ENCODE data around the gene CXXC5.

The CXXC5 gene

DNA sequence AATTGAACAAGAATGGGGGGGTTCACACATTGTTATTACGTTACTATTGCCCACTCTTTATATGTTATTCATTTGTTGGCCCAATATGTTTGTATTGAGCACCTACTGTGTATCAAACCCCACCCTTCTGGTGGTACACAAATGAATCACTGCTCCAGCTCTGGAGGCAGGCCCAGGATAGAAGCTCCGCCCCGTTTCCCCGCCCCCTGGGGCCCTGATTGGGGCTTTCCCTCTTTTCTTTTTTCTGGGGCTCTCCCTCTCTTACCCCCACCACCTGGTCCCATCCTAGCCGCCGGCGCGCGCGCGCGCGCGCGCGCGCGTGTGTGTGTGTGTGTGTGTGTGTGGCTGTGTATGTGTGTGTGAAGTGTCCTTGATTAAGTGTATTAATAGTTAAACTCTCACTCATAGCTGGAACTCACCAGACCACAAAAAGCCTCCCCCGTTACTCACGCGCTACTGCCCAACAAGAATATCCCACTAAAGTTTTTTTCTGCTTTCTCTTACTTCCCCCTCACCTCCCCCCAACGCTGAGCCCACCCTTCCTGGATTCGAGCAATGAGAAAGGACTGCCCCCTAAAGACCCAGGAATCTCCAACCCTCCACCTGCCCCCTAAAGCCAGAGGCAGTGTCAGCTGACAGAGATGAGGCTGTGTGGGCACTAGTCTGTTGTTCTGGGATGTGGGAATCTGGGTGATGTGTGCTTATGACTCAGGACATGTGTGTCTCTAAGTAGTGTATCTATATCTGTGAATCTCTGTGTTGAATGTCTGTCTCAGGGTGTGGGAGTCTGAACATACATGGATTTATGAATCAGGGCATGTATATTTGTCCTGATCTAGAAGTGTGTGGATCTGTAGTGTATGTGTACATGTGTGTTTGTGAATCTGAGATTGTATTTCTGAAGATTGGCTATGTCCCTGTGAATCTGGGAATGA, 4.0 kb downstream of the CXXC5 start:
- DNase-seq (ENCODE audit: low spot score) = peak; percentile 85

DNA sequence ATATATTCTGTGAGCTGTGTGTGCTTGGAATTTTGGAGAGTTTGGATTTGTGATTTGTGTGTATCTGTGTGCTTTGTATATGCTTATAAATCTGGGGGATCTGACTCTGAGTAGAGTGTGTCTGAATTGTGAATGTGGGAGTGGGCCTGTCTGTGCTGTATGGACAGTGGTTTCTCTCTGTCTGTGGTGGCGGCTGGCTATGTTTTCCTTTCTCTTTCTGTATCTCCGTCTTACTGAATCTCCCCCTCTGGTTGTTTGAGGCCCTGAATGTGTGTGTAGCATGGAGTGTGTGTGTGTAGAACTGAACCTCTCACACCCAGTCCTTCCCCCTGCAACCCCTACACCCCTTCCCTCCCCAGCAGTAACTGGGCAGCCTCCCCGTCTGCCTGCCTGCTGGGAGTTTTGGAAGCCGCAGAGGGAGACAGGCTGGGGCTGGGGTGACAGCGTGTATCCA, 4.7 kb downstream of the CXXC5 start:
- no peak for DNase-seq (ENCODE audit: low spot score)

DNA sequence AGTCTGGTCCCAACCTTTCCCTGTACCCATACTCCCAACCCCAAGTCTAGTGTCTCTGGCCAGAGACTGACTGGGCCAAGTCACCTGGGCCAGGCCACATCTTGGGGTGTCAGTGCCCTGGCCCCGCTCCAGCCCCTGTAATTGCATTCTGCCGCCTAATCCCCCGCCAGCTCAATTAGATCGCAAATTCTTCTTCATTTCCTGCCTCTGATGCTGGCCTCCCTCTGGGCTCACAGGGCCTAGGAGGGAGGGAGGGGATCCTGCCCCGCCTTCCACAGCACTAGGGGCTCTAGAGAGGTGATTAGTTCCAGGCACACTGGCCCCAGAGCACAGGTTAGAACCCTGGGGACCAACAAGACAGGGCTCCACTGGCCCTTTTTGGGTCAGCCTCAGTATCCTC, 5.5 kb downstream of the CXXC5 start:
- DNase-seq (ENCODE audit: low spot score) = no peak

DNA sequence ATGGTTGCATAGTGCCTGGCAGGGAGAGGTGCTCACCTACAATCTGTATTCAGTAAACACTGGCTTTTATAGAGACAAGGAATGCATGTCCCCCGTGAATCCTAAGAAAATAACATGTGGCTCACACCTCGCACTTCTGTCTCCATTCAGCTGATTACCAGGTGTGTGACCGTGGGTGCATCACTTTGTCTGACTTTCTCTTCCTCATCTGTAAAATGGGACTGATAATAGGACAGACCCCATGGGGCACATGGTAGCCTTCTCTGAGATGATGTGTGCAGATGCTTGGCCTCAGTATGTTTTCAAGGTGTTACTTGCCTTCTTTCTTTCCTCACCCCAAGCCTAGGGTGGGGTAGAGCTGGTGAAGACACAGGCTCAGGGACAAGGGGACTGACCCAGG, 6.3 kb downstream of the CXXC5 start:
- DNase-seq (ENCODE audit: low spot score) = no peak

DNA sequence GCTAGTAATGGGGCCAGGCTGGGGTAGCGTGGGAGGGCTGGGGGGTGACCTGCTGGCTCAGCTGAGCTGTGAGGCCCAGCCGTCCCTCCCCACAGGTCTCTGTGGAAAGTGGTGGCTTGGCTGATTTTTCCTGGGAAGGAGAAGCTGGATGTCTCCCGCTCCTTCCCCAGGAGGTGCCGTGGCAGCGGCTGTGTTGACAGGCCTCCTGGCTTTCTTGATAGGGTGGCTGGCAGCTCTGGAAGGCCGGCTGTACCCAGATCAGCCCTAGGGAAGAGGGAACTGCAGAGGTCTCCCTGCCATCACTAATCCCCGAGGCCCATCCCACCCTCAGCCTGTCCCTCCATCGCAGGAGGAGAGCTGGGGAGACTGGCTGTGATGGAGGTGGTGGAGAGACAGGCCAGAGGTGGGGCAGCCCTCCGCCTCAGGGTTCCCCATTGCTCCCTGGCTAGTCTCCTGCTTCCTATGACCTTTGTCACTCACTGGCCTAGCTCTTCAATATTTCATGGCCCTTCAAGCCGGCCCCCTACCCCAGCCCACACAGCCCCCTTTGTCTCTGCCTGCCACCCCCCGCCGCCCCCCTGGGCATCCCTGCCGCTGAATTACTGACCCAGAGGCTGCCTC, 6.8 kb downstream of the CXXC5 start:
- no peak for DNase-seq (ENCODE audit: low spot score)

DNA sequence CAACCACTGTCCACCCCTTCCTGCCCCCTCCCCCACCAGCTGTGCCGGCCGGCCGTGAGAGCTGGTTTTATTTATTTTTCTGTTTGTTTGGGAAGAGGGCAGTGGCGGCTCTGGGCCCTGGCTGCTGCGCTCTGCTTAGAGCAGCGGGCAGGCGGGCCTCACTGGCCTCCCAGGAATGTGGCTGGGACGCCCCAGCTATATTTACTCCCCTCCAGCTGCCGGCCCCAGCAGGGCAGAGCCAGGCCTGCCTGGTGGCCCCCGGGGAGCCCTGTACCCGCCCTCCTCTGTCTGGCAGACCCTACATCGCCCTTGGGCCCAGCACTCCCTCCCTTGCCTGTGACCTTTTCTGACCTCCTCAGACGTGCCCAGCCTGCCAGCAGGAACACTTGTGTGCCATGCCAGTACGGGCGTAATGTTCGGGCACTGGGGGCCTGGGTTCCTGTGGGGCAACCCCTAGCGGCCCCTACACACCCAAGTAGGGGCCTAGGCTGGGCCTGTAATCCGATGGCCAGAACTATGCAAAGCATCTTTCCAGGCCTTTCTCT, 7.7 kb downstream of the CXXC5 start:
- DNase-seq (ENCODE audit: low spot score) = peak; percentile 71

DNA sequence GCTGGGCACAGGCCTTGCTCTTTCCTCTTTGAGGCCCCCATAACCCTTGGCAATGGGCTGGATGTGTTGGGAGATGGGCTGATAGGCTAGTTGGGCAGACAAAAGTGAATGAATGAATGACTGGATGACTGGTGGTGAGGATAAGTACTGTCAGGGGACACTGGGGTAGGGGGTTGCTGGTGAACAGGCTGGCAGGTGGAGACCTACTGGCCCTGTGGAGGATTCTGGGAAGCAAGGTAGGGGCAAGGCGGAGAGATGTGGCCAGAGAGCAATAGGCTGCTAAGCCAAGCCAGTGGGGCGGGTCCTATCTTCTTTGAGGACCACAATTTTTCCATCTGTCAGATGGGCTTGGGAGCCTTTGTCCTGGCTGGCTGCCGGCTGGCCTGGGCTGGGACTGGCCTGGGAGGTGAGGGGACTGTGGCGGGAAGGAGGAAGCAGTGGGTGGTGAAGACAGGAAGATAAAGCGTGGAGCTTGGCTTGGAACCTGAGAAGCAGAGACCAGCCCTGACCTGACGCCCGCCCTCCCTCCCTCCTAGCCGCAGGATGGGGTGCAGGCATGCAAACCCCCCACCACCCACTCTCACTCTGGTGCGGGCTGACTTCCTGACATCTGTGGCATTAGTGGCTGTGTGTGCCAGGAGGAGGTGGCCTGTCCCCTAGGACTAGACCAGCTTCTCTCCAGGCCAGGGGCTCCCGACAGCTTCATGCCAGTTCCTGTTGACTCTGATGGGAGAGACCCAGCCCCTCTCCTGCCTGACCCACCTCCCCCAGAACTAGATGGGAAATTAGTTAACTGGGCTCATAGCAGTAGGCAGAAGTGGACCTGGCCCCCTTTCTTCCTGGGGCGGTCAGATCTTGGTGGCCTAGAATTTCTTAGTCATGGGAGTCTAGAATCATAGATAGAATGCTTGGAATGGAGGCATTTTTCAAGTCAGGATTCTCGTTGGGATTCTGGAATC, 9.5 kb downstream of the CXXC5 start:
- no peak for DNase-seq (ENCODE audit: low spot score)

DNA sequence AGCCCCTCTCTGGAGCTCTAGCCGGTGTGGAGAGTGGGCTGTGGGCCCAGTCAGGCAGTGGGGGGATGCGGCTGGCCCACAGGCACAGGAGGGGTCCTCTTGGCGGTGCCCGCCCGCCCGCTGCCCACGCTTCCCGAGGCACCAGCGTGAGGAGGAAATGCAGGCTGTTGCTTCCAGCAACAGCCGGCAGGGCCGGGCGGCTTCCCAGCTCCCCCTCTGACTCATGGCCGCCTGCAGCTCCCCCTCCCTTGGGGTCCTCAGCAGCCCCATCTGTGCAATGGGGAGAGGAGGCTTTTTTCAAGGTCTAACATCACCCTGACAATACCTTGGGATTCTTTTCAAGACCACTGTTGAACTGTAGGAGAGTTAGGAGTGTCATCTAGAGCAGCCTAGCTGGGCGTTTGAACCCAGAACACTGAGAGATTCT, 10.4 kb downstream of the CXXC5 start:
- DNase-seq (ENCODE audit: low spot score) = no peak

DNA sequence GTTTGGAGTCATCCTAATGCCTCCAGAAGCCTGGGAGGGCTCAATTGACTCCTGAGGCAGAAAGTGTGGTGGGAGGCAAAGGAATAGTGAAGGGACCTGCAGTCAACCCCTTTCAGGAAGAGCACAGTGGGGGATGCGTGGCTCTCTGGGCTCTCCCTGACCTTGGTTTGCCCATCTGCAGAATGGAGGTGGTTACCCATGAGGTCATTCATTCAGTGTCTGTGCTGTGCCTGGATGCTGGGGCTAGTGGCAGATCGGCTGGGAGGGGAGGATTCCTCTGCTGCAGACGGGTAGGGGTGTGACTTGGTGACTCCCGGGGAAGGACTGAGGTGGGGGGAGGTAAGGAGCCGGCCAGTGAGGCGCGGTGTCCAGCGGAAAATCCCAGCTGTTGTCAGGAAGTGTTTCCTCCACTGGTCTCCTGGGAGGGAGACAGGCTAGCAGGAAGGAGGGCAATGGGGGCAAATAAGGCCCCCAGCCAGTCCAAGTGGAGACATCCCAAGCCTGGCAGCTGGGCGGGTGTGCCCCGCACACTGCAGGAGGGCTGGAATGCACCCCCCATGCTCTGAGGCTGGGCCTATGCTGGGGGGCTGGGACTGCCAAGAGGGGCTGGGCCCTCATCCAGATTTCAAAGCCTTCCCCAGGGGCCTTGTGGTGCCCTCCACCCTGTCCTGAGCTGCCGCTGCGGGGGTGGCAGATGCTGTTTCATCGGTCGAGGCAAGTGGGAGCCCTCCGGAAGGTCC, 10.9 kb downstream of the CXXC5 start:
- peak; percentile 73 for DNase-seq (ENCODE audit: low spot score)

DNA sequence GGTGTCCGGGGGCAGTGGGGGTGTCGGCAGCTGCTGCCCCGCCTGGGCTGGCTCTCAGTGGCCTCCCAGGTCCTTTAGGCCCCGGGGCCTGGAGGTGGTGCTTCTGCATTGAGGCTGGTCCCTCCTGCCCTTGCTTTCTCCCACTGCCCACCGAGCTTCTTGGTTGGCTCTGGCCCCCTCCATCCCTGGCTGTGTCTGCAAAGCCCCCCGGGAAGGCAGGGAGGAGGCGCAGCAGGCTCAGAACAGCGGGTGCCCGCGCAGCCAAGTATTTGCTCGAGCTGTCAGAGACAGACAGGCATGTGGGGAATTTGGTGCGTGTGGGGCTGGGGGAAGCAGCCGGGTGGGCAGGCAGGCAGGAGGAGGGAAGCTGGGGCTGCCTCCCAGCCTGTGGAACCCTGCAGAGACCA, 11.5 kb downstream of the CXXC5 start:
- DNase-seq (ENCODE audit: low spot score) = no peak

DNA sequence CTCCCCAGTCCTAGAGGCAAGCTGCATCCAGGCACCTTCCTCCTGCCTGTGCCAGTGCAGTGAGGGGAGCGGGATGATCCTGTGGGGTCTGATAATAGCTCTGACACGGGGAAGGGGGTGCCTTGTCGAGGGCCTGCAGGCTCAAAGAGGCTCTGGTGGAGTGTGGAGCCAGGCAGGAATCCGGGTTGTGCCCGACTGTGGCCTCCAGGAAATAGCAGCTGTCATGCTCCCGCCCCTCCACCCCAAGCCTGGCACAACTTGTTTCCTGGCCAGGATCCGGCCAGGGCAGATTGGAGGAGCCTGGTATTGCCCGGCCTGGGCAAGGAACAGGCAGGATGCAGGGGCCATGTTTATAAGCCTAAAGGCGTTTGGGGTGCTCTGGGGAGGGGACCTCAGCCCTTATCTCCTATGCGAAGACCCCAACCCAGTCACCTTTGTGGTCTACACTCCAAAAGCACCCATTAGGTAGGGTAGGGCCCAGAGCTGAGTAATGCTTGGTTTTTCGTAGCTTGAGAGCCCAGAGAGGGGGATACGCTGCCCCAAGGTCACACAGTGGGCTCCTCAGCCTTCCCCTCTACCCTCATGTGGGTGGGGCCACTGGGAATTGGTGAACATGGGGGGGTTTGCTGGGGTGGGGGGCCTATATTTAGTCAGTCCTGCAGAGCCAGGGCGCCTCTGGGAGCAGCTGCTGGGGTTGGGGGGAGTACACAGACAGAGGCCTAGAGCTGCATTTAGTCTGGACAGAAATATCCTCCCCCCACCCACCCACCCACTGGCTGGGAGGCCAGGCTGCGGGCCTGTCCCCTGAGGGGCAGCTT, 12.2 kb downstream of the CXXC5 start:
- no peak for DNase-seq (ENCODE audit: low spot score)

DNA sequence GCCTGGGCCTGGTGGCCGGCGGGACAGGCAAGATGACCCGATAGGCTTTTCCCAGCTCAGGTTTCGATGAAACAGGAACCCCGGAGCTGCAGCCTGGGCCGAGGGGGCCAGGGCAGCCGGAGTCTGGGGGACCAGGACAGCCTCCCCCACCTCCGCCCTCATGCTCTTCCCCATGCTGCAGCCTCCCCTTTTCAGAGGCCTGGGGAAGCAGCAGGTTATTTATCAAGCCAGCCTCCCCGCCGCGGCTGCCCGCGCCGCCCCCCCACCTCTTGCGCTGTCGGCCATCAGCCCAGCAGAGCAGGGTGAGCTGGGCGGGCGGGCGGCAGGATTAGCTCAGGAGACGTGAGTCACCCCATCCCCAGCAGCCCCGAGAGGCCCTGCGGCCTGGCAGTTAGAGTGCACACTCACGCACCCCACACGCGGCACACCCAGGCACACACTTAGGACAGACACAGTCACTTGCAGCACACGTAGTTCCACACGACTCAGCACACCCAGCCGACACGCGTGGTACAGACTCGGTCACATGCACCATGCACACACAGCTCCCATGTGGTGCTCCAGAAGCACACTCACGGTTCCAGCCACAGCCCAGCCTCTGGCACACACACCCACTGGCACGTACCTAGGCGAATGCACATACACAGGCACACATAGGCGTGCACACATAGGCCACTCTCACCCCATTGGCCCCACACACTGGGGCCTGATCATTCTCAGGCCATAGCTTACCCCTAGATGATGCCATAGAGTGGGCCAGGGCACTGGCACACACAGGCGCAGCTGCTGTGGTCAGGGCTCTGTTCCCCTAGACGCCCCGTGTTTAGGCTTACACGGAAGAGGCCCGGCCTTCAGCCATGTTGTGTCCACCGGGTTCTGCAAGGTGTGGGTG, 13.0 kb downstream of the CXXC5 start:
- peak; percentile 95 for DNase-seq (ENCODE audit: low spot score)

DNA sequence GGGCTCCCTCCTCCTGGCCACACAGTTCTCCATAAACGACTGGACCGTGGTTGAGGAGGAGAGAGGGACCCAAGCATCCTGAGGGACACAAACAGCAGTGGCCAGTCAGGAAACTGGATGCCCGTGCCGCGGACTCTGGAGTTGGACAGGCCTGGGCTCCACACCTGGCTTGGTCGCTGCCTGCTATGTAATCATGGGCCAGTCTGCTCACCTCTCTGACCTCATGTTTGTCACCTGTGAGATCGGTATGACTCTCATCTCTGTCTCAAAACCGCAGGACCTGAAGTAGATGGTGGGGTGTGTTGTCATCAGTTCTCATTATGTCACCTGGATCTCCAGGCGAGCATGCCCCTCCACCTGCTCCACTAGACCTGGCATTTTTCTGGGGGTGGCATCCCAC, 14.5 kb downstream of the CXXC5 start:
- DNase-seq (ENCODE audit: low spot score) = no peak

DNA sequence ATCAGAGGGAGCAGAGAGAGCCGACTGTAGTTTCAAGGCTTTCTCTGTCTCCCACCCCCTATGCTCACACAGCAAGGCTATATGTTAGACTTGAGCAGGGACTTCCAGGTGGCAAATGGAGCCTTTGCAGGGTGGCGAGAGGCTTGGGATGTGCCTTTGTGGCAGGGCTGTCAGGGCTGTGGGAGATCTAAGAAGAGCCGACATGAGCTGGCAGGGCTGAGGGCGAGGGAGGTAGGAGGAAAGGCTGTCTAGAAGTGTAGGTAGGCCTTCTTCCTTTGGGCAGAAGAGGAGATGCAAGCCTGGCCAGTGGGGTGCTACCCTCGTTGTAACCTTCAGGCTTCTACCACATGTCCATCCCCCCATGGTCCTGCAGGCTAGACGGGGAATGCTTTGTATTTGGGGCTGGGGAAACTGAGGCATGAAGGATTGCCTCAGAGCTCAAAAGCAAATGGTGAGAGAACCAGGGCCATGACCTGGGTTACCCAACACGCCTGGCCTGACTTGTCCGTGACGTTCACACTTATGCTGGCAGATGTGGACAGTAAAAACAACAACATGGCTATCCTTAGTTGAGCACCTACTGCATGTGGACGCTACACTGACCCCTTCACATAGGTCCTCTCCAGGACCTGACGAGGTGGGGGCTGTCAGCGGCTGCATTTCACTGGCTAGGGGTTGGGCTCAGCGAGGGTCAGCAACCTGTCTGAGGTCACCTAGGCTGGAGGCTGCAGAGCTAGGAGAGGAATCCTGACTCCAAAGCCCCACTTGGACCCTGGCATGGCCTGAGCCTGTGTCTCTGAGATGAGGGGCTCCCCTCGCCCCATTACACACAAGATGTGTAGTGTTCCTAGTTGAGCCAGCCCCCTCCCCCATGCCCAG, 15.3 kb downstream of the CXXC5 start:
- no peak for DNase-seq (ENCODE audit: low spot score)

DNA sequence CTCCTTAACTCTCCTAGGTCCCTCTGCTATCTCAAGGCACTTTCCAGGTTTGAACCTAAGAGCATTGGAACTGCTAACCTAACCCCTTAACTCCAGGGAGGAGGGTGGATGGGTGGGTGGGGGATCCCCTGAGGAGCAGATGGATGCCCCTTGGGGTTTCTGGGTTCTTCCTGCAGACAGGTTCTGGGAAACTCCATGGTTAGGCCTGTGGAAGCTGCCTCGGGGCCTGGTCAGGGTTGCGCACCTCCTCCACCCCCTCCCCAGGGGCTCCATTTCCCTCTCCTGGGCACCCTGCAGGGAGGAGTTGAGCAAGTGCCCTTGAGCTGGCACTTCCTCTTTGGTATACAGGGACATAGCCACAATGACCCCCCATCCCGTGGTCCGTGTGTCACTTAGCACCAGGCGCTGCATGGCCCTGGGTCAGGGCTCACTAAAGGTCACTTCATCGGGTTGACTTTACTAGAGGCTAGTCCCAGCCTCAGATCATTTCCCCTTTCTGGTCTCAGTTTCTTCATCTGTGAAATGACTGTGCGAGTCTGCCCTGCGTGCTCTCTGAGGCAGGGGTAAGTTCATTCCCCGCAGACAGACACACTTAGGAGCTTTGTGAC, 16.0 kb downstream of the CXXC5 start:
- no peak for DNase-seq (ENCODE audit: low spot score)

DNA sequence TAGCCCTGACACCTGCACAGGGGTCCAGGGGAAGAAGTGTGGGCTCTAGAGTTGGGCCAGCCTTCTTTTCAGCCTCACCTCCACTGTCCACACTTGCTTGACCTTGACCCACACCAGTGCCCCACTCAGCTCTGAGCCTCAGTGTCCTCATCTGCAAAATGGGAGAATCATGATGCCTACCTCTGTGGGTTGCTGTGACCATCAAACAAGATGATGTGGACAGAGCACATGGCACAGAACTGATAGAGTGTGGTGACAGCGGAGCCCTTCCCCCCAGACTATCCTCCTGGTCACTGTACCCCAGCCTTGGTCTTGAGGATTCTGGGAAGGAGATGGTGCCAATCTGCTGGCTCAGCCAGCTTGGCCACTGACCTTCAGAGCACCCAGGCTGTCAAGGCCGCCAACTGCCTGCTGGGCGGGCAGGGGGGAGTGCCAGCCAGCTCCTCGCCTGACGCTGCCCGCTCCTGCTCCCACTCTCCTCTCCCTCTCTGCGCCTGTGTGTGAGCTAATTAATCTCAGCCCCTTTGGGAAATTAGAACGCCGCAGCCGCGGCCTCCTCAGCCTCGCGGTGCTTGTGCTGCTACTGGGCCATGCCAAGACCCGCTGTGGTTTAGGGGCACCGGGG, 16.7 kb downstream of the CXXC5 start:
- no peak for DNase-seq (ENCODE audit: low spot score)

DNA sequence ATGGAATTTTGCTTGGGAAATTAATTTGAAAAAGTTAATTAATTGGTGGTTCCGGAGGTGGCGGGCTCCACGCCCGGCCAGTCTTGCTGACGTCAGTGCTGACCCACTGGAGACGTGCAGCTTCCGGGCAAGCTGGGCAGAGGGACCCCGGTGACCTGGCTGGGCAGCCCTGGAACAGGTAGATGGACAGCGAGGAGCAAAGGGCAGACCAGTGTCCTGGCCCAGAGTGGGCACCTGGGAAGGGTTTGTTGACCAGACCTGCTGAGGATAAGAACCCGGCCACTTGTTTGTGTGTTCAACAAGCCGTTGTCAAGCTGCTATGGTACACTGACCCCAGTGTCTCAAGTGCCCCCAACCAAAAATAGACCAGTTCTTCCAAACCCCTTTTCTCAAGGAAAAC, 17.5 kb downstream of the CXXC5 start:
- DNase-seq (ENCODE audit: low spot score) = no peak
